Skeletal muscle cell (primary cell): ENCODE results near the gene MYO18A.
A peak's percentile ranks its signal among the peaks of the same experiment; 100 is the strongest.

Experiments used
- DNase-seq: peaks from one replicate; pipeline ENCODE4 v3.0.0-alpha.2; 2010; ENCODE audit warnings: low read depth
- H3K4me3 ChIP-seq: 2 replicates; pipeline ENCODE4 v1.5.1; 2011; ENCODE audit warnings: low read depth, mild to moderate bottlenecking, control low read depth, low read length, moderate library complexity

Gene MYO18A

DNA sequence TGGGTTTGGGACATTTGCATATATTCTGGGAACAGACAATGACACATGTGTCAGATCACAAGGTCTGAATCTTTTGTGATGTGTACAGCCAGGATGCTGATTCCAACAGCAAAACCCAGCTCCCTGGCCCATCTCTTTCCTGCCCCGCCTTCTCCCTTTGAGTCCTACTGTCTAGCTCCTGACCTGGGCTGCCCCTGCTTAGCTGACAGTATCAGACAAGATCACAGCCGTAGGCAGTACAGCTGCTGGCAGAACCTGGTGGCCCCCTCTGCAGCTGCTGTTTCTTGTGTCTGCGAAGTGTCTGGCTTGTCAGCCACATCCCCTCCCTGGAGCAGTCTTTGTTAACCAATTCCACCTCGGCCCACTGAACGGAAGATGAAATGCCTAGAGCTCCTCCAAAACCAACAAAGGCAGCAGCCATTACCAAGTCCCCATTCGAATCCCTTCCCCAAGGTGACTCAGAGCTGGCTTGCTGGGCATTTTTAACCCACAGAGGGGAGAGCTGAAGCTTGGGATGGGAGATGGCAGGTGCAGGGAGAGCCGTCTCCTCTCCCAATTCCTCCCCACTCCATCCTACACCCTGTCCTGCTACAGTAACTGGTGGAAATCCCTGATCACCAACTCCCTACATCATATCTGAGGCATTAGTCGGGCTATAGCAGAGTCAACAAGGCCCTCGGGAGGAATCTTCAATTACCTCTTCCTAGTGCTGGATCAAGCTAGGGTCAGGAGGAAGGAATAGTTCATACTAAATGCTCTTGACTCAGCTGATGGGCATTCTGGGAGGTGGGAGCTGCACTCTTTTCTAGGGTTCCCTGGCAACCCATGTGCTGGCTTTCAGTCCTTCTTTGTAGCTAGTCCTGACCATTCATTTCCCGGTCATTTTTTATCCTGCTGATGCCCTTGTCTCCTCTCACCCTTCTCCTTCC is 131.5 kb downstream of the MYO18A start:
- DNase-seq = peak; percentile 63
- no peak overlapping the region for H3K4me3 ChIP-seq

DNA sequence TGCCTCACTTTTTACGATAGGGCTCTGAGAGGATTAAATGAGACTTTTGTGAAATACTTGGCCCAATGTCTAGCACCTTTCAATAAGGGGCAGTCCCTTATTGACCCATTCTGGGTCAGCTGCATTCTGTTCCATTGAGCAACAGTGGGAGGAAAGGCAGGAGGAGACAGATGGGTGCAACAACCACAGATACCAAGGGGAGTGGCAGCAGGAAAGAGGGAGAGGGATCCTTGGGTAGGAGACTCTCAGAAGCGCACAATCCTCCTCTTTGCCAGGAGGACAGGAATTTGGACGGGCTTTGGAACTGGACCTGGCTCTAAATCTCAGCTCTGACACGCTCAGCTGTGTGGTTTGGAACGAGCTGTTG is 133.7 kb downstream of the MYO18A start:
- no peak overlapping the region for H3K4me3 ChIP-seq
- no peak for DNase-seq

DNA sequence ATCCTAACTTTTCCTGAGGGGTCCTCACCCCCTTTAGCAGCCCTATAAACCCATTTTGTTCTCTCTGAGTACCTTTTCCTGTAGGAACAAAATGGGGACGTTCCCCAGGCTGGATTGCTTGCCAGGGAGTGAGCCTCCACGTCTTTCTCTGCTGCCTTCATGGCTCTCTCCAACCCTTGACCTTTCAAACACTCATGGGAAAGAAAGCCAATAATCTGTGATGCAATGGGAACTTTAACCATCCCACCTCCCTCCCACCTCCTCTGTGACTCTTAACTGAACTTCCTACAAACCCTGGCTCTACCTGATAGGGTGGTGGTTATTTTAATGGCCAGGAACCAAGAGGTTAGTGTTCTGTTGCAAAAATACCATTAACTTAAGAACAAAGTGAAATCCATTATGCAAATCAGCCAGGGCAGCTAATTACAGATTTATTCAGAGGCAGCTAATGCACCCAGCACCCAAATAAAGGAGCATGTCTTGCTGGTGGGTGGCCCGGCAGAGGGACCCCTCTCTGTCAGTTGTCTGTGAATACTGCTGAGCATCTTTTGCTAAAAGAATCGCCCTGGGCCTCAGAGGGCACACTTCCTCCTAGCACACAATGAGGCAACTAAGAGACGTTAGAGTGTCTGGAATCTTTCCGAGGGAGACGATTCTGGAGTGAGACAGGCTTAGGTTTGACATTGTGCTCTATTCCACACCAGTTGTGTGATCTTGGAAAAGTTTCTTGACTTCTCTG is 134.3 kb downstream of the MYO18A start:
- H3K4me3 ChIP-seq = no peak overlapping the region
- DNase-seq = no peak

DNA sequence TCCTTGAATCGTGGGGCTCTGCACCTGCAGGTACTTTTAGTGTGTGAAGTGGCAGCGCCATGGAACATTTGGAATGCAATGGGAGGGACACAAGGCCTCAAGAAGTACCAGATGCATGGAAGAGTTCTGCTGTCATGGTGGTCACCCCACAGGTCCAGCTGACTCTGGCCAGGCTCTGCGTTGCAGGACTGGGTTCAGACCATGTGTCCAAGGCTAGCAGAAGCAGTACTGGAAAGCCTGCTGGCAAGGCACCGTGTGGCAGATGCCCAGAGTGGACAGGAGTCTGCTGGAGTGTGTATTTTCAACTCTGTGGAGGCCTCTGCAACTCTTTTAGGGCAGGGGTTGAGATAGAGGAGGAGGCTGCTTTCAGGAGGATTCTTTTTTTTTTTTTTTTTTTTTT is 135.2 kb downstream of the MYO18A start:
- no peak overlapping the region for H3K4me3 ChIP-seq
- DNase-seq = no peak

DNA sequence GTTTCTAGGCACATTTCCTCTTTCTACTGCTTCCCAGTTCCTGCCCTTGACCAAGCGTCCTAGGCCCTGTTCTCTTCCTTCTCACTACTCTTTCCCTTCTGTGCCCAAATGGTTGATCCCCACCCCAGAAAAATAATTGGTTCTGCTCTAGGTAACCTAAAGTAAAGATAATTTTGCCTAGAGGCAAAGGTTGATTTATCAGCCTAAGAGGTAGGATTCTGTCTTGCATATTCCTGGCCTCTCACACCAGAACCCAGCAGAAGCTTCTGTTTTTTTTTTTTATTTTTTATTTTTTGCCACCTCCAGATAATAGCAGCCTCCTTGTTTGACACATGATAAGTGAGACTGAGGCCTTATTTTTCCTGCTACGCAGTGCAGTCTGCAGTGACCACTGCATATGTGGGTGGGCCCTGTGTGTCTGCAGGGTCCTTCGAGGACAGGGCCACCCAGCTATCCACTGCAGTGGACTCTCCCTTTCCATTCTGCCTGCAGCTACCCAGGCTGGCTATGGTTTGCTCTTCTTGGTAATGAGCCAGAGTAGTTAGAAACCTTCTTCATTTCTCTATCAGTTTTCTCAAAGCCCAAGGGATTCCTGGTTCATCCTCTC is 136.6 kb downstream of the MYO18A start:
- DNase-seq = no peak
- no peak overlapping the region for H3K4me3 ChIP-seq

DNA sequence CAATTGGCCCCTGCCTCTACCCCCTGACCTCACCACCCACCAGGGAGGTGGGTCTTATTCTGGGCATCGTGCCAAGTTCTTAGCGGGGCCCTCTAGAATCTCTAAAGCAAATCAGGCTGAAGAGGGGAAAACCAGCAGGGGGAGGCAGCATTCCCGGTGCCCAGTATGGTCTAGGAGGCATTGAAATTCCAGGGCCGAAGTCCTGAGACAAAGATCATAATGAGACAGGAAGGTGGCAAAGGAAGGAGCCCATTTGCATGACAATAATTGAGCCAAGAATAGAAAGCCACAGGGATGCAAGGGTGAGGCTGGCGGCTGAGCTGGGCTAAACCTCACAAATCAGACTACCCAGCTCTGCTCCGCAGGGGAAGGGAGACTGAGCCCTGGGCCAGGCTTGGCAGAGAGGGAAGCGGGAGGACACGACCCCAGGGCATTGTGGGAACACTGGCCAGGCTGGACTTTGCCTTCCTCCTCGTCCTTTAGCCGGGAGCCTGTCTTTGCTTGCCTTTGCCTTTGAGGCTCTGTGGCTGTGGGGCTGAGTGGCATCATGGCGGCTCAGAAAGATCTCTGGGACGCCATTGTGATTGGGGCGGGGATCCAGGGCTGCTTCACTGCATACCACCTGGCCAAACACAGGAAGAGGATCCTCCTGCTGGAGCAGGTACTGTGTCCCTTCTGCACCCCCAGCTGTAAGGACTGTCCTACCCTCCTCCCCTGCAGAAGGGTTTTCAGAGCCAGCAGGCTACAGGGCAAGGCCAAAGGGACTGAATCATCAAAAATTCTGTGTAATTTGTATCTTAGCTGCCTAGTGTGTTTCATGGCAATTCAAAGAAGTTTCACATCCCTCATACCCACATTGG is 137.3 kb downstream of the MYO18A start, which contains the start of gene PIPOX:
TSS of gene PIPOX (plus strand) at position 463 of the 860 bp plus-strand sequence. CDS start at position 548, 85 bp downstream.
- no peak within 1 kb of the TSS for H3K4me3 ChIP-seq
- DNase-seq = no peak

DNA sequence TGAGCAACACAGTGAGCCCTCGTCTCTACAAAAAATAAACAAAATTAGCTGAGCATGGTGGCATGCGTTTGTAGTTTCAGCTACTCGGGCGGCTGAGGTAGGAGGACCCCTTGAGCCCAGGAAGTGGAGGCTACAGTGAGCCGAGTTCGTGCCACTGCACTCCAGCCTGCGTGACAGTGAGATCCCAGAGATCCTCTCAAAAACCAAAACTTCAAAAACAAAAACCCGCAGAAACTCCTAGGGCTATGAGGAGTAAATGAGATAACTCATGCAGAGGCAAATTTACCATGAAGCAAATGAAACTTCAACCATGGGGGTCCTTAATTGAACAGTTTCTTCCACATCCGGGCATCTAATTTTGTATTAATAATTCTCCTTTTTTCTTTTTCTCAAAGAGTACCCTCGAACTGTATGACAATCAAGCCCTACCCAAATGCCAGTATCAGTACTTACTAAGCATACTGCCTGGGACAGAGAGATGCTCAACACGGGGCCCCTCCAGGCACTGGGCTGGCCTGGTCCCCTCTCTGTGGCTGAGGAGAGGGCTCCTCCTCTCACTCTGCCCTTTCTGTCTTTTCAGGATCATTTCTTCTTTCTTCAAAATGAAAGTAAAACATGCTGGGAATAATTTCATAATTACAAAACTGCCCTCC is 138.0 kb downstream of the MYO18A start:
- DNase-seq = no peak
- H3K4me3 ChIP-seq = no peak overlapping the region

DNA sequence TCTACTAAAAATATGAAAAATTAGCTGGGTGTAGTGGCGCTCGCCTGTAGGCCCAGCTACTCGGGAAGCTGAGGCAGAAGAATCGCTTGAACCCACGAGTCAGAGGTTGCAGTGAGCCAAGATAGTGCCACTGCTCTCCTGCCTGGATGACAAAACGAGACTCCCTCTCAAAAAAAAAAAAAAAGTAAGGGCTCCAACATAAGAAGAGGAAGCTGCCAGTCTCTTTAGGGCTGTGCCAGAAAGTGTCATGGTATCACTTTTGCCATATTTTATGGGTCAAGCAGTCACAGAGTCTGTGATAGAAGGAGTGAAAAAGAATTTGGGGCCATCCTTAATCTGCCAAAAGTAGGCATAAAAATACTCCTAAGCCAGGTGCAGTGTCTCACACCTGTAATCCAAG is 138.6 kb downstream of the MYO18A start:
- no peak for DNase-seq

DNA sequence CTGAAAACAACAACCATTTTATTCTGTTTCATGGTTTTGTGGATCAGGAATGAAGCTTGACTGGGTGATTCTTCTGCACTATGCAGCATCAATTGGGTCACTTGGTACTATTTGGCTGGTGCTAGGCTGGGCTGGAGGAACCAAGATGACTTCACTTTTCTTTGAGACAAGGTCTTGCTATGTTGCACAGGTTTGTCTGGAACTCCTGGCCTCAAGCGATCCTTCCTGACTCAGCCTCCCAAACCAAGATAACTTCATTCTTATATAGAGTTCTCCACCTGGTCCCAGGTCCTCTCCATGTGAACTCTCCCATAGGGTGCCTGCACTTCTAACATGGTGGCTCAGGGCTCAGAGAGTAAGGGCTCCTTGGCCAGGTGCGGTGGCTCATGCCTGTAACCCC is 139.1 kb downstream of the MYO18A start:
- no peak overlapping the region for H3K4me3 ChIP-seq
- DNase-seq = no peak

More for the DNA sequence above, 138.6 kb downstream of the MYO18A start:
- H3K4me3 ChIP-seq = no peak overlapping the region

DNA sequence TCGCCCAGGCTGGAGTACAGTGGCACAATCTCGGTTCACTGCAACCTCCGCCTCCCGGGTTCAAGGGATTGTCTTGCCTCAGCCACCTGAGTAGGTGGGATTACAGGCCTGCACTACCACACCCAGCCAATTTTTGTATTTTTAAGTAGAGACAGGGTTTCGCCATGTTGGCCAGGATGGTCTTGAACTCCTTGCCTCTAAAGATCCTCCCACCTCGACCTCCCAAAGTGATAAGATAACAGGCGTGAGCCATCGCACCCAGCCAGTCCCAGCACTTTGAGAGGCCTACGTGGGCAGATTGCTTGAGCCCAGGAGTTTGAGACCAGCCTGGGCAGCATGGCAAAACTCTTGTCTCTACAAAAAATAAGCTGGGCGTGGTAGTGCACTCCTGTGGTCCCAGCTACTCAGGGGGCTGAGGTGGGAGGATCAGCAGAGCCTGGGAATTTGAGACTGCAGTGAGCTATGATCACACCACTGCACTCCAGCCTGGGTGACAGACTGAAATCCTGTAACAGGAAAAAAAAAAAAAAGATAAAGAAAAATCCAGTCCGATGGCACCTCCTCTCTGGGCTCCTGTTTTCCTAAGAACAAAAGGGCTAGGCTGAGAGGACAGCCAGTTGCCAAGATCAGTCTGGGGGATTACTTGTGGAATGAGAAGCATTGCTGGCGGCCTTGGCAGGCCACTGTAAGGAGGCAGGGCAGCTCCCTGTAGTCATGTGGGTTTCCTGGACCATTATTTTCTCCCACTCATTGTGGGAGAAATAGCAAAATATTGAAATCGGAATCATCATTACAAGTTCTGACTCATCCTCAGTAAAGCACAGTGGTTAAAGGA is 140.2 kb downstream of the MYO18A start:
- H3K4me3 ChIP-seq = no peak overlapping the region
- DNase-seq = peak; percentile 94

DNA sequence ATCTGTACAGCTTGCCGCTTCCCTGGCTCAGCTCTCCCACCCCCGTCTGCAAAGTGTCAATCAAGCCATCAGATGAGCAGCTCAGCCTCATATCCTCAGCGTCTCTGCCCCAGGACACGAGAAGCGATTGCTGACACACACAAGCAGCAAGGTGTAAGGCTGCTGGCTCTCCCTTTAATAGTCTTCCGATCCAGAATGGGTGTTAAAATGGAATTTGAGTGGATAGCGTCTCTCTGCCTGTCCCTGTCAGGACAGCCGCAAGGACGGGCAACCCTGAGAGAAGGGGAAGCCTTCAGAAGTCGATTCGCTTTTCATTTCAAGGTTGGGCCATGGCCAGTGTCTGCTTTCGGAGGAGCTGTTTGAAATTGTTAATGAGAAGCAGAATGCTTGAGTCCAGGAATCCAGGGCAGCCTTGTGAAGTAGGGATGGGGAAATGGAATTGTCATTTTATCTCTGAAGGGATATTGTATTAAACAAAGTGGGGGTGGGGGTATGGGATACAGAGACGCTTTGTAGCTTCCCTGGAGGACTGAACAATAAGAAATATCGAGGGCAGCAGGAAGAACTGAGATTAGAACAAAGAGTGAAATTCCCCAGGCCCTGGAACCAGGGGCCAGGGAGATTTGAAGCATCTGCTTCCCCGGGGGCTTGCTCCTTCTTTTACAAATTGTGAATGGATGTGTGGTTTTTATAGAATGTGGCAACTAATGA is 142.0 kb downstream of the MYO18A start:
- no peak for DNase-seq
- no peak overlapping the region for H3K4me3 ChIP-seq

DNA sequence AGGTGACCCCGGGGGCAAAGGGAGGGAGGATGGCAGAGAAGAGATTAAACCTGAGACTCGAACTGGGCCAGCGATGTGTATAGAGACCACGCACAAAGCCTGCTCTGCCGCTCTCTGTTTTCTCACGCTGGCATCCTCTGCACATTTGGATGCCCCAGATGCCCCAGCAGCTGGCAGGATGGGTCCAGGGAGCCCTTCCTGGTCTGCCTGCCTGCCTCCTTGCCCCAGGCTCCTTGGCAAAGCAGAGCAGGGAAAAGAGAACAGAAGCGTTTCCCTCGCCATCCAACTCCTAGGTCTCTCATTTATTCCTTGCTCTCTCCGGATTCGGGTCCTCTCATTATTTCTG is 142.5 kb downstream of the MYO18A start:
- no peak overlapping the region for H3K4me3 ChIP-seq
- DNase-seq = no peak

DNA sequence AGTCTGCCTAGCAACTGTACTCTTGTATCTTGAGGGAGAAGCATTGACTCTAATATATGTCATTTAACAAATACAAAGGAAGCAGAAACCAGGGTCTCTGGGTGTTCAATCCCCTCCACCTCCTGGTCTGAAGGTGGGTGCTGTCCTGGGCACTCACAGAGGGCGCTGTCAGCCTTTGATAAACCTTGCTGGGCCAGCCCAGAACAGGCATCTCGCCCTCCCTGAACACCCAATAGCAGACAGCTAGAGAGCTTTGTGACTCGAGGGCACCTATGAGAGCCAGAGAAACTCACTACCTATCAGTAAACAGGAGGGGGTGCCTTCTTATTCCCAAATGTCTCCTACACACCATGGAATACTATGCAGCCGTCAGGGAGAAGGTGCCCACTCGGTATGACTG is 143.6 kb downstream of the MYO18A start:
- no peak for DNase-seq

DNA sequence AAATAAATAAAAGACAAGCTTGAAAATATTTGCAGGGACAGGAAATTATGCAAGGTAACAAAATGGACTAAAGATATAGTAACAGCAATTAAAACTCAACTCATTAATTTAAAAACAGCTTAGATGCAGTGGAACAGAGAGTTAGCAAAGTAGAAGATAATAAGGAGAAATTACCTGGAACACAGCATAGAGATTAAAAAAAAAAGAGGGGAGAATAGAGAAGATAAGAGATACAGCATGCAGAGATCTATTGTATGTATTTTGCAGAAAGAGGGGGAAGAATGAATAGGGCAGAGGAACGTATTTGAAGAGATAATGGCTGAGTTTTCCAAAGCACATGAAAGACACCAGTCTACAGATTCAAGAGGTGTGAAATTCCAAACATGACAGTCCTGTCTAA is 145.7 kb downstream of the MYO18A start:
- no peak for DNase-seq

More for the DNA sequence above, 143.6 kb downstream of the MYO18A start:
- H3K4me3 ChIP-seq = no peak overlapping the region

DNA sequence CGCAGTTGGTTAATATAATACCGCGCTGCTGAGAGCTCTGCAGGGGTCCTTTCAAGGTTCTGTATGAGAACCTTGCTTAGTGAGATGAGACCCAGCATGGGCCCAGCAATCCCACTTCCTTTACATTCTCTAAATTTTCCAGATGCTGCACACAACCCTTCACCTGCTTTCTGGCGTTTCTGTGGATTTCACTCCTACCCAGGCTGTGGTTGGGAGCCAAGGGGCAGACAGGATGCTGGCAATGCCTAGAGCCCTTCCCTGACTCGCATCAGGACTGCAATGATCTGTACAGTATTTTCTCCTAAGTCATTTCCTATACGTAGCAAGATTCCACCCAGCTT is 147.4 kb downstream of the MYO18A start:
- H3K4me3 ChIP-seq = no peak overlapping the region
- DNase-seq = no peak

More for the DNA sequence above, 145.7 kb downstream of the MYO18A start:
- H3K4me3 ChIP-seq = no peak overlapping the region

DNA sequence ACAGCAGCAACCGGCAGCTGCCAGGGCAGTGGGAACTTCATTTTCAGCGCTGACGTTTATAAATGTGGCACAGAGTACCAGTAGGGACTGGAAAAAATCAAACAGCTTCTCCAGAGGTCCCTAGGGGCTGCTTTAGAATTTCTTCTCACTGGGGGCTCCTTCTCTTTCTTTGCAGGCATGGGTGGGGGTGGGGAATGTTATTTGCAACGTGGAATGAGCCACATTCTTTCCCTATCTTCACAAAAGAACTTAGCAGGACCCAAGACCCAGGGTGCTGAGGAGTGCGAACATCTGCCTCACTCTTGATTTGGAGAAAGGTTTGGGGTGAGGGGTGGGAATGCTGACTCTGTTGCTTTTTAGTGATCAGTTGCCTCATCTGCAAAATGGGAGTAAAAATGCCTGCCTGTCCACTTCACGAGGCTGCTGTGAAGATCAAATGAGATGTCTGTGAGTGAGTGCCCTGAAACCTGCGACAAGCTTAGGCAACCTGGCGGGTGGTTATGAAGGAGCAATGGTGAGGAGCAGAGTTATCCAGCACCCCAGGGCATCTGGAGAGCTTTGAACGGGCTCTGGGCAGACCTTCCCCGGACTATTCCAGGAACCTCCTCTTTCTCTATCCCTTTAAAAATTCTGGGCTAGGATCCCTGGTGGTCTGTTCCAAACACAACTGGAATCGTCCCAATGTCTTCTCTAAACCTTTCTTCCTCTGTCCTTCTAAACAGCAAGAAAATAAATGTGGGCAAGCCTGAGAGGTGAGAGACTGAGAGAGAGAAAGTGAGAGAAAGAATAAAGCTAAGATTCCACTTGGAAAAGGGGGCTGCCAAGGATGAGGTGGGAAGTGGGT is 148.0 kb downstream of the MYO18A start:
- no peak overlapping the region for H3K4me3 ChIP-seq
- DNase-seq = no peak

DNA sequence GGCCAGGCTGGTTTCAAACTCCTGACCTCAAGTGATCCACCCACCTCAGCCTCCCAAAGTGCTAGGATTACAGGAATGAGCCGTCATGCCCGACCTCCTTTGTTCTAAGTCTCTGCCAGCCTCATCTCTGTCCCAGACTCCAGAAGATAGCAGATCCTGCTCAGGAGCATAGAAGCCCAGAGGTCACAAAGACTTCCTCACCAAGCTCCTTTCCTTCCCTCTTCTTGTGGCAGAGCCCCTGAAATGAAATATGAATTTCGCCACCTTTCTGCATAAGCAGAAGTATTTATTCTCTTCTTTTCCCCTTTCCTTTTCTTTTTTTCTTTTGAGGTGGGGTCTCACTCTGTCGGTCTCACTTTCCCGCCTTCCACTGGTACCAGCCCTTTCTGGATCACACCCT is 148.7 kb downstream of the MYO18A start:
- no peak for DNase-seq
- H3K4me3 ChIP-seq = no peak overlapping the region
